Neural crest cell (in vitro differentiated cells): ENCODE data around the gene CHST13. TPM values are rescaled to one million over a fixed set of nuclear protein-coding genes. Genes with fewer than 3 reads are reported as not detected.

Source experiments
- DNase-seq: peaks from one replicate; pipeline ENCODE4 v3.0.0; 2021; ENCODE audit warnings: low read depth, mixed read lengths, low spot score
- H3K27ac Mint-ChIP-seq: one replicate; pipeline ENCODE4 v1.8.0; 2021; ENCODE audit warnings: mild to moderate bottlenecking, mixed read lengths; ENCODE audit not compliant: unreplicated experiment
- H3K27me3 Mint-ChIP-seq: 2 replicates; pipeline ENCODE4 v1.8.0; 2021; ENCODE audit warnings: low read depth, mild to moderate bottlenecking, mixed read lengths
- H3K36me3 Mint-ChIP-seq: 2 replicates; pipeline ENCODE4 v1.8.0; 2021; ENCODE audit warnings: low read depth, mild to moderate bottlenecking, mixed read lengths
- H3K4me1 Mint-ChIP-seq: 2 replicates; pipeline ENCODE4 v1.8.0; 2021; ENCODE audit warnings: mixed read lengths
- H3K4me3 Mint-ChIP-seq: one replicate; pipeline ENCODE4 v1.8.0; 2021; ENCODE audit warnings: mild to moderate bottlenecking, mixed read lengths
- H3K9me3 Mint-ChIP-seq: 2 replicates; pipeline ENCODE4 v1.8.0; 2021; ENCODE audit warnings: mixed read lengths
- total RNA-seq: library from RNA; stranded (reverse); gene quantifications from 2 replicates; pipeline ENCODE4 v1.2.1, GENCODE V29; 2021
- TF ChIP-seq, protein P1 (sequence below): fragments of 200-600 bp; sonication (generic); conservative IDR thresholded peaks from 2 replicates; pipeline ENCODE4 v1.5.0; 2021; ENCODE audit warnings: antibody characterized with exemption, mild to moderate bottlenecking

The CHST13 gene
- total RNA-seq, 1 donor from 2014 or later, result 0.19 TPM

DNA sequence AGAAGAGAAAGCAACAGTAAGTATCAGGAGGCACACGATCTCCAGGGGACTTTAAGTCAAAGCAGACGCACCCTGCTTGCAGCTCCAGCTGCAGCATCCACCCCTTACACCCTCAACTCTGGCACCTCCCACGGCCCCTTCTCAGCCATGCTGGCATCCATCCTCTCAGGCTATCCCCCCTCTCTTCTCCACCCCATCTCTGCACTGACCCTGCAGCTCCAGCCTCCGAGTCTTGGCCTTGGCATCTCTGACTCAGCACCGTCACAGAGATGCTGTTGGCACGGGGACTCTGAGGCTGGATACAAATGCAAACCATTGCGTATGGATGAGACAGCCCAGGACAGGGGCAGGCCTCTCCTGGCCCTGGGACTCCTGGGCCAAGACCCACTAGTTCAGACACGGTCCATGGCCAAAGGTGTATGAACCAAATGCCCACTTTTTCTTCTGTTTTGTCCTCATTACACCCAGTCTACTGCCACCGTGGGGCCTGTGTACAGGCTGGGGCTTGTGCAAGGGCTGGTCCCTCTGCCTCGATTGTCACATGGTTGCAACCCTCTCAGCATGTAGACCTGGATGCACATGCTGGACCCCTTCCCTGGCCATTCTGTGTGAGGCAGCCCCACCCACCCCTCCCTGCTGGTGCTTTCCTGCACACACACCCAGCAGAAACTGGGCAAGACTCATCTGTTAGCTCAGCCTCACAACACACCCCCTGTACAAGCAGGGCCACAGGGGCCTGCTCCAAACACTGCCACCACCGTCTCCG lies 29.6 kb upstream of the CHST13 start:
- H3K36me3 Mint-ChIP-seq, result no peaks in the 10 kb centered on the region
- TF ChIP-seq, protein P1, sequence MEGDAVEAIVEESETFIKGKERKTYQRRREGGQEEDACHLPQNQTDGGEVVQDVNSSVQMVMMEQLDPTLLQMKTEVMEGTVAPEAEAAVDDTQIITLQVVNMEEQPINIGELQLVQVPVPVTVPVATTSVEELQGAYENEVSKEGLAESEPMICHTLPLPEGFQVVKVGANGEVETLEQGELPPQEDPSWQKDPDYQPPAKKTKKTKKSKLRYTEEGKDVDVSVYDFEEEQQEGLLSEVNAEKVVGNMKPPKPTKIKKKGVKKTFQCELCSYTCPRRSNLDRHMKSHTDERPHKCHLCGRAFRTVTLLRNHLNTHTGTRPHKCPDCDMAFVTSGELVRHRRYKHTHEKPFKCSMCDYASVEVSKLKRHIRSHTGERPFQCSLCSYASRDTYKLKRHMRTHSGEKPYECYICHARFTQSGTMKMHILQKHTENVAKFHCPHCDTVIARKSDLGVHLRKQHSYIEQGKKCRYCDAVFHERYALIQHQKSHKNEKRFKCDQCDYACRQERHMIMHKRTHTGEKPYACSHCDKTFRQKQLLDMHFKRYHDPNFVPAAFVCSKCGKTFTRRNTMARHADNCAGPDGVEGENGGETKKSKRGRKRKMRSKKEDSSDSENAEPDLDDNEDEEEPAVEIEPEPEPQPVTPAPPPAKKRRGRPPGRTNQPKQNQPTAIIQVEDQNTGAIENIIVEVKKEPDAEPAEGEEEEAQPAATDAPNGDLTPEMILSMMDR, result no peak
- no peaks in the 10 kb centered on the region for H3K9me3 Mint-ChIP-seq
- H3K27me3 Mint-ChIP-seq, result no peaks in the 10 kb centered on the region
- peaks cover 2% of the 10 kb centered on the region for H3K4me1 Mint-ChIP-seq
- H3K27ac Mint-ChIP-seq, result peak overlapping the region; percentile 67
- DNase-seq, result no peak
- H3K4me3 Mint-ChIP-seq, result no peak overlapping the region

DNA sequence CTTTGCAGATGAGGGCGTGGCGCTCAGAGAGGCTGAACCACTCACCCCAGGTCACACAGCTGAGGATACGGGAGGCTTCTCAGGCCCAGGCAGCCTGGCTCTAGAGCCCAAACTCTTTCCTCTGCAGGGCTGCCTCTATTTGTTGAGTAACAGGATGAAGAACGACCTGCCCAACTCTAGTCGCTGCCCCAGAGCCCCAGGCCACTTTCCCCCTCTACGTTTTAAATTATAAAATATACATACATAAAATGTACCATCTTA lies 29.1 kb upstream of the CHST13 start:
- TF ChIP-seq, protein P1, result no peak
- Mint-ChIP-seq H3K4me3 (no peak overlapping the region), H3K9me3 (no peaks in the 10 kb centered on the region), H3K27me3 (no peaks in the 10 kb centered on the region), H3K27ac (peak overlapping the region; percentile 19), H3K4me1 (no peaks in the 10 kb centered on the region), H3K36me3 (no peaks in the 10 kb centered on the region)
- DNase-seq, result no peak

DNA sequence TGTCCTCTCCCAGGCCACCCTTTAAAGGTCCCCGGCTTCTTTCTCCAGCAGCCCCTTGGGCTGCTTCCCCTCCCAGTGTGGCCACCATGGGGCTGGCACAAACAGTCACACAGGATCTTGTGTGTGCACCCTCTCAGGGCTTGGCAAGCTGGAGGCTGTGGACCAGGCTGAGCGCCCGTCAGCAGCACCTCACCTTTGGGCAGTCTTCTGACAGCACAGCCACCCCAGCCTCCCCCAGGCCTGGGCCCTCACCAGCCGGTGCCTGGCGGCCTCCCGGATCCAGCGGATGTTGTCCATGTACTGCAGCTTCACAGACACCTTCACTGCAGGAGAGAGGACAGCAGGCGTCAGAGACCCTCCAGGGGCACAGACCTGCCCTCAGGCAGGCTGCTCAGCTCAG lies 28.2 kb upstream of the CHST13 start:
- no peak overlapping the region for H3K4me3 Mint-ChIP-seq
- TF ChIP-seq, protein P1, result no peak
- H3K4me1 Mint-ChIP-seq, result no peaks in the 10 kb centered on the region
- no peaks in the 10 kb centered on the region for H3K36me3 Mint-ChIP-seq
- H3K27me3 Mint-ChIP-seq, result no peaks in the 10 kb centered on the region
- no peaks in the 10 kb centered on the region for H3K9me3 Mint-ChIP-seq
- H3K27ac Mint-ChIP-seq, result no peak overlapping the region
- no peak for DNase-seq

GRCh38 chr3:126496894-126497850 lies 26.8 kb upstream of the CHST13 start:
- H3K27ac Mint-ChIP-seq, result peak overlapping the region; percentile 39
- no peaks in the 10 kb centered on the region for H3K9me3 Mint-ChIP-seq
- no peaks in the 10 kb centered on the region for H3K36me3 Mint-ChIP-seq
- DNase-seq, result no peak
- no peak overlapping the region for H3K4me3 Mint-ChIP-seq
- TF ChIP-seq, protein P1, result no peak
- H3K4me1 Mint-ChIP-seq, result no peaks in the 10 kb centered on the region
- H3K27me3 Mint-ChIP-seq, result no peaks in the 10 kb centered on the region

DNA sequence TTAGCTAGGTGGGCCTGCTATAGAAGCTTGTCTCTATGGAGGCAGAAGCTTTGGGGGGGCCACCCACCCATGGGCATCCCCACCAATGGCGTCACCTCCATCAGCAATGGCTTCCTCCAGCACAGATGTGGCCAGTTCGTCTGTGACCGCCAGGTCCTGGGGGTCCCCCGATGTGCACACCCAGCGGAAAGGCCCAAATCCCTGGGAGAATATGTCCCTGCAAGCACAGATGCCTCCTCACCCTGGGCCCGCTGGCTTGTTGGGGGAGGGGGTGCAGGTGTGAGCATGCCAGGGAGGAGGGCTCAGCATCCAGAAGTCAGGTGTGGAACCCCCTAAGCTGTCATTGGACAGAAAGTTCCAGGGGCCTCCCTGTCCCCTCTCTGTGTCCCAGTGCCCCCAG lies 26.0 kb upstream of the CHST13 start:
- TF ChIP-seq, protein P1, result no peak
- Mint-ChIP-seq H3K27me3 (no peaks in the 10 kb centered on the region), H3K9me3 (no peaks in the 10 kb centered on the region), H3K4me1 (no peaks in the 10 kb centered on the region), H3K4me3 (no peak overlapping the region), H3K36me3 (no peaks in the 10 kb centered on the region), H3K27ac (no peak overlapping the region)
- DNase-seq, result no peak
